ENCODE measurements around the gene UNC79.
A peak's percentile ranks its signal among the peaks of the same experiment; 100 is the strongest.
"Not testable (repeated sequence)": the region's sequence is repeated elsewhere in the genome, so short reads cannot be mapped to it uniquely, and the experiment has no call there.

UNC79 gene
- total RNA-seq = 0.05 to 7.5 (median 0.31) reads per million in 17 experiments

DNA sequence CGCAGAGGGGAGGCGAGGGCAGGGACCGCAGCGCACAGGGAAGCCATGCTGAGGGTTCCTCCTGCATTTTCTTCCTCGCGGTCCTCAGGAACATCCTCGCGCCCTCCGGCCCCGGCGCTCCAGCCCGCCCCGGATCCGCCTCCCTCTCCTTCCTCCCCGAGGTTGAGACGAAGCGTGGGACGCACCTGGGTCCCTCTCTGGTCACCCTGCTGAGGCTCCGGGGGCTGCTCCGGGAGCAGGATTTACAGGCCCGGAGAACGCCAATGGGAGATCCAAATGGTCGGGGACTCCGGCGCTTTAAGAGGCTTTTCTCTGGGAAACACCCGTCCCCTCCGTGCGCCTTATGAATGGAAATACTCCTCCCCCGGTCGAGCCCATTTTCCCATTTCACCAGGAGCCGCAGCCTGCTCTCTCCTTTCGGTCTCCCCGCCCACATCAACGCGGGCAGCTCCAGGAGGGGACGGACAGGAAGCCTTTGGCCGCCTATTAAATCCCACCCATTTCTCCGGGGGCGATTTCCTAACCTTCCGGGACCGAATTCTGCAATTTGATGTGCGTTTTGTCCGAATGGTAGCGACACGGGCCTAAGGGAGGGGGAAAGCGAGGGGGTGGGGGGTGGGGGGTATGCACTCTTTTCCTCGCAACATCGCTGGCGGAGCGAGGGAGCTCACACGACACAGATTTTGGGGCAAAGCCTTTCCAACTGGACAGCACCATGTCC is at the start of gene UNC79:
UNC79 (plus strand) TSS at position 625 of the 721 bp plus-strand sequence; CDS start at position 716, 91 bp downstream.
- DNase-seq = peak in 1 of 4 experiments; percentile 8

- DNase-seq = no peak
Observed at GRCh38 chr14:93381644-93382043, 49.1 kb upstream of the UNC79 start.

DNA sequence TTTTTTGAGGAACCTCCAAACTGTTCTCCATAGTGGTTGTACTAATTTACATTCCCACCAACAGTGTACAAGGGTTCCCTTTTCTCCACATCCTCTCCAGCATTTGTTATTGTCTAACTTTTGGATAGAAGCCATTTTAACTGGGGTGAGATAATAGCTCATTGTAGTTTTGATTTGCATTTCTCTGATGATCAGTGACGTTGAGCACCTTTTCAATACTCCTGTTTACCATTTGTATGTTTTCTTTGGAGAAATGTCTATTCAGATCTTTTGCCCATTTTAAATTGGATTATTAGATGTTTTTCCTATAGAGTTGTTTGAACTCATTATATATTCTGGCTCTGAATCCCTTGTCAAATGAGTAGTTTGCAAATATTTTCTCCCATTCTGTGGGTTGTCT is 46.5 kb upstream of the UNC79 start:
- DNase-seq = not testable (repeated sequence)

- peak; percentile 60 to 78 (median 74) for DNase-seq
Observed at GRCh38 chr14:93395231-93395630, 35.5 kb upstream of the UNC79 start.

DNA sequence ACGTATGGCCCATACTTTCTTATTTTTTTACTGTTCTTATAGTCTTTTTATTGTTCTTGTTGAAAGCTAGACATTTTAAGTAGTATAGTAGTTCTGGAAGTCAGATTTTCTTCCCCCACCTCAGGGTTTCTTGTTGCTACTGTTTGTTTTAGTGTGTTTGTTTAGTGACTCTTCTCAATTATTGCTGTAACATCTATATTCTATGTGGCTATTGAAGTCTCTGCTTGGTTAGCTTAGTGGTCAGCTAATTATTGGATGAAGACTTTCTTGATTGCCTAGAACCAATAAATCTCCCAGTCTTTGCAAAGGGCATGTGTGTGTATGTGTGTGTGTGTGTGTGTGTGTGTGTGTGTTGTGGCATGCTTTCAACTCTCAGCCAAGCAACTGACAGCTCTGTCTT is 34.3 kb upstream of the UNC79 start:
- no peak for DNase-seq

- peak in 2 of 4 experiments; percentile 5 to 11 for DNase-seq
Observed at GRCh38 chr14:93398491-93398890, 32.2 kb upstream of the UNC79 start.

- DNase-seq = no peak
Observed at GRCh38 chr14:93402951-93403350, 27.8 kb upstream of the UNC79 start.

GRCh38 chr14:93410021-93410420 is 20.7 kb upstream of the UNC79 start:
- DNase-seq = no peak

GRCh38 chr14:93410893-93411292 is 19.8 kb upstream of the UNC79 start:
- DNase-seq = no peak

- peak in 1 of 4 experiments; percentile 8 for DNase-seq
Observed at GRCh38 chr14:93425136-93425535, 5.6 kb upstream of the UNC79 start.

DNA sequence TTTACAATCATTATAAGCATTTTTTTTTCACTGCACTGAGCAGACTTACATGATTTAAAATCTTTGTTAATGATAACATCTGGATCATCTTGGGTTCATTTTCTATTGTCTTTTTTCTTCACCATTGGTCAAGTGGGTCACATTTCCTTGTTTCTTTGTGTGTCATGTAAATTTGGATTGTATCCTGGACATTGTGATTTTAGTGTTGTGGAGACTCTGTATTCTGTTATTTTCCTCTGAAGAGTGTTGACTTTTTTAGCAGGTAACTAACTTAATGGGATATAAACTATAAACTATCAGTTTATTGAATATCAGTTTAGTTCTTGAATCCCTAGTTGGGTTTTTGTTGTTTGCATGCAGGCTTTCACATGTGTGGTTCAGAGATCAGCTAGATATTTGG is 4.0 kb upstream of the UNC79 start:
- DNase-seq = no peak

DNA sequence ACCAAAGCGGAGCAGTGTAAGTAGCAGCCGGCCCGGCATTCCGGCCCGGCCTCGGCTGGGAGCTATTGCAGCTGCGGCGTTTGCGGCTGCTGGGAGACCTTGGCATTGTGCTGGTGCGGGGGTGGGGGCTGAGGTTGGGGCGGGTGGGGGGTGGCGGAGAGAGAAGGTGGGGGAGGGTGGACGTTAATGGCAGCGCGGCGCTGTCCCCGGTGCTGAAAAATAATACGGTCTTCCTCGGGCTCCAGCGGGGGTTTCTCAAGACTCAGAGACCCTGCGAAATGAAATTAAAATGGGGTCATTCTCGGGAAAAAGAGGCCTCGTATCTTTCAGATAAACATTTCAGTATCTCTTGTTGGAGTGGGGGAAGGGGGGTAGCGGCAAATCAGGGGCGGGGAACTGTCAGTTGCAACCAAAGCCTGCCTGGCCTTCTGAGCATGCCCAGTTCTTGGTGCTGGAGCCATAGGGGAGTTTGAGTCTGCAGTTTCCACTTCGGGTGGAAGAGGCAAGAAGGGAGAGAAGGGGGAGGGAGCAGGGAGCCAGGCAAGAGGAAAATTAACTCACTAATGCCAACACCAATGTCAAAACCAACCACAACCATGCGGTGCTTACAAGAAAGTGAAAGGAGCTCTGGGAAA is 414 bp downstream of the UNC79 start:
- DNase-seq = peak in 3 of 4 experiments; percentile 3 to 46 (median 36)

GRCh38 chr14:93454224-93454623 is 23.5 kb downstream of the UNC79 start:
- DNase-seq = no peak

DNA sequence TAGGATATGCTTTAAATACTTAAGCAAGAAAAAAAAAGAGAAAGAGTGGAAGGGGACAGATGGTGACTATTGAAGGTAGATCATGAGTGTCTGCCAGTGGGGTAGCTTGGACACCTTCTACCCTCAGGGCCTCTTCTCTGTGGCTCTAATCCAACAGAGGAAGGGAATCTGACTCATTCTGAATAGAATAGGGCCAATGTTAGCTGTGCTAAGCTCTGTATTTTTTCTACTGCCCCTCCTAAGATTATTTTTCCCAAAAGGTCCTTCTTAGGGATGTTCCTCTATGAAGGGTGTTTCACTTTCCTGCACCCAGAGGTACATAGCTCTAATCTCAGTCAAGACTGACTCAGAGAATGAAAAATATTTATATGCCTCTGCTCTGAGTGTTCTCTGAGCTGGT is 25.6 kb downstream of the UNC79 start:
- no peak for DNase-seq

- DNase-seq = no peak
Observed at GRCh38 chr14:93458234-93458633, 27.5 kb downstream of the UNC79 start.

DNA sequence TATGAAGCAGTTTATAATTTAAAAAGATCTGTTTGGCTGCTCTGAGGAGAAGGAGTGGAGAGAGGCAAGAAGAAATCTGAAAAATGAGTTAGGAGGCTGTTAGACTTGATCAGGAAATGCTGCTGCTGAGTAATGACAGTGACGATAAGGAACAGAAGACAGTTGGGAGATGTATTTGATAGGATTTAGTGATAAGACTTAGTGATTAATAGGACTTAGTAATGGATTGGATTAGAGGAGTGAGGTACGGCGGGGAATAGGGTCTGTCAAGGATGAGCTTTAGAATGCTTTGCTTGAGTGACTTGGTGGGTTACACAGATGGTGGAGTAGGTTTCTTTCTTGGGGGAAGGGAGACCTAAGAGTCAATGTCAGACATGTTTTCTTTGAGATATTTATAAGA is 31.7 kb downstream of the UNC79 start:
- no peak for DNase-seq

DNA sequence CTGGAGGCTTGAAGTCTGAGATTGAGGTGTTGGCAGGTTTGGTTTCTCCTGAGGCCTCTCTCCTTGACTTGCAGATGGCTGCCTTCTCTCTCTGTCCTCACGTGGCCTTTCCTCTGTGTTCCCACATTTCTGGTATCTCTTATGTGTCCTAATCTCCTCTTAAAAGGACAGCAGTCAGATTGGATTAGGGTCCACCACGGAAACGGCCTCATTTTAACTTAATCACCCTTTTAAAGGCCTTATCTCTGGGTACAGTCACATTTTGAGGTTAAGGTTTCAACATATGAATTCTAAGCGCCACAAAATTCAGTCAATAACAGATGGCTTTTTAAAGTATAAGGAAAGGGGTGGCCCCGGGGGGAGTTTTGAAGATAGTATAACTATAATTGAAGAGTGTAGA is 33.5 kb downstream of the UNC79 start:
- DNase-seq = no peak

GRCh38 chr14:93475471-93475870 is 44.7 kb downstream of the UNC79 start:
- no peak for DNase-seq

- no peak for DNase-seq
Observed at GRCh38 chr14:93476305-93476704, 45.6 kb downstream of the UNC79 start.

DNA sequence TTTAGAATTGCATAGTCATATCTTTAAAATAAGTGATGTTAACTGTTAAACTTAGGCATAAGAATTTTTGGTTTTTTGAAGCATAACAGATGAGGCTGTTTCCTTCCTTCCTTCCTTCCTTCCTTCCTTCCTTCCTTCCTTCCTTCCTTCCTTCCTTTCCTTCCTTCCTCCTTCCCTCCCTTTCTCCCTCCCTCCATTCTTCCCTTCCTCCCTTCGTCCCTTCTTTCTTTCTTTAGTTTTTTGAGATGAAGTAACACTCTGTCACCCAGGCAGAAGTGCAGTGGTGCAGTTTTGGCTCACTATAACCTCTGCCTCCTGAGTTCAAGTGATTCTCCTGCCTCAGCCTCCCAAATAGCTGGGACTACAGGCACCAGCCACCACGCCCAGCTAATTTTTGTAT is 48.3 kb downstream of the UNC79 start:
- not testable (repeated sequence) for DNase-seq

DNA sequence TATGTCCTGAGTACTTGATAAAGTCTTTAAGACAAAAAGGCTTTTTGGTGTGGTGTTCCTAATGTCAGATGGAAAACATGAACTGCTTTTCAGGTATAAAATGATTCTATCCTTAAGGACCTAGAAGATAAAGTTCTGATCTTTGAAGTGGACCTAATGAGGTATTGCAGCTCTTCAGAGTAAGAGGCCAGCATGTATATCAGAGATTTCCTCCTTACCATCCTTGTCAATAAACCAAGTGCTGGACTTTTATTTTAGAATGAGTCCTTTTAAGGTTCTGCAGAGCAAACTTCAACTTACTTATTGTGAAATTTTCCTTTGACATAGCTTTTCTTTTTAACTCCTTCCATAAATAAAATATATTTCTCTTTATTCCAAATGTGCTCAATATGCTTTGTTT is 50.1 kb downstream of the UNC79 start:
- no peak for DNase-seq

- DNase-seq = no peak
Observed at GRCh38 chr14:93481758-93482157, 51.0 kb downstream of the UNC79 start.

DNA sequence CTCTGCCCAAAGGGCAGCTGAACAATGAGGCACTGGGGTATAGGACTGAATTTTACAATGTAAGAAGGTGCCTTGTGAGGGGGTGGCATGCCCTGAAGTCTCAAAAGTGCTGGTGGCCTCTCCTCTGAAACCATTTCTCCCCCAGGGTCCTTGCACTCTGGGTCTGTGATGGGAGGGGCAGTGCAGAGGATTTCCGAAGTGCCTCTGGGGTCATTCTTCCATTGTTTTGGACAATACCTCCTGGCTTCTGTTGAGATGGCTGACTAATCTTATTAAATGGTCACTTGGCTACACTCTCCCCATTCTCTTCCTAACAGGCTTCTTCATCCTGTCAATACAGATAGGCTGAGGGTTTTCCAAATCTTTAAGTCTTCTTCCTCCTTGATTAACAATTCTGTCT is 59.3 kb downstream of the UNC79 start:
- no peak for DNase-seq

GRCh38 chr14:93493054-93493453 is 62.3 kb downstream of the UNC79 start:
- DNase-seq = peak; percentile 57 to 82 (median 74)

Measured in suppressor macrophage (primary cell).